ENCODE measurements around the gene CMIP. TPM values are rescaled to one million over a fixed set of nuclear protein-coding genes. Genes with fewer than 3 reads are reported as not detected.

The CMIP gene
- polyA plus RNA-seq, 1 experiment: 4.9 TPM

DNA sequence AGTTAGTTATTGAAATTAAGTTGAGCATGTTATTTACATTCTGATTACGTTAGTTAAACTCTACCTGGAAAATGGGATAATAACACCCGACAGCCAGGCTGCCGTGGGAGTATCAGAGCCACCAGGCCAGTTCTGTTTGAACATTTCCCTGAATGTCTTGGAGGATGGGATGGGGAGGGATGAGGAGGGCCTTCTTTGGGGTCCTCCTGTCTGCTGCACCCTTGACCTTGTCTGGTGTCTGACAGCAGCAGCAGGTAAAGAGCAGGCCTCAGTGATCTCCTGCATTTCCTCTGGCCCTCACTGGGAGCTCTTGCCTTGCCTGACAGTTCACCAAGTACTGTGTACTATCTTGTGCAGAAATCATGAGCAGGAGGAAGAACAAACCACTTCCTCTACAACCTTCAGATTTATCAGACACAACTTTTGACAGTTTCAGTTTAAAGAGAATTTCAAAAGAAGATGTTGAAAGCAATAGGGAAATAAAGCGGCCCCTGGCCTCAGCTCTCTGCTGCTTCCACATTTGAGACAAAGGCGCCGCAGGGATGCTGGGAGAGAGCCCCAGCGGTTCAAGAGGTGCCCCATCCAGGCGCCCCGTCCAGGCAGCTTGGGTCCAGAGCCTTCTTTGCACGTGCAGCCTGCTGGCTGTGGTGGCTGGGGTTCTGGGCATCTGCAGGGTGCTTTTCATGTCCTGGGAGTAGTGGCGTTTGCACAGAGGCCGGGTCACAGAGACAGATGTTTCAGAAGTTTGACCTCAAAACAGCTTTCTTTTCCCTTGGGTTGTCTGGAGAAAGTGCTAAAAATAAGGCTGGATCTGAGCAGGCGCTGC is 25.3 kb downstream of the CMIP start:
- POLR2A ChIA-PET: no interaction called here
- Histone ChIP-seq H3K36me3 (ENCODE audit: control insufficient read depth, insufficient read depth, low read length) (peaks cover 1% of the 10 kb centered on the region; the same call in 1 of the 2 replicates), H3K4me3 (ENCODE audit: low read depth, low read length) (no peak overlapping the region), H3K27me3 (ENCODE audit: control insufficient read depth, insufficient read depth, low read length) (no peaks in the 10 kb centered on the region)
- CTCF ChIA-PET: interaction anchor here (1.3 kb wide), 1 partner anchor 8 kb away, joined by 3 read pairs; no protein-coding TSS in a partner anchor
- TF ChIP-seq, protein P1, sequence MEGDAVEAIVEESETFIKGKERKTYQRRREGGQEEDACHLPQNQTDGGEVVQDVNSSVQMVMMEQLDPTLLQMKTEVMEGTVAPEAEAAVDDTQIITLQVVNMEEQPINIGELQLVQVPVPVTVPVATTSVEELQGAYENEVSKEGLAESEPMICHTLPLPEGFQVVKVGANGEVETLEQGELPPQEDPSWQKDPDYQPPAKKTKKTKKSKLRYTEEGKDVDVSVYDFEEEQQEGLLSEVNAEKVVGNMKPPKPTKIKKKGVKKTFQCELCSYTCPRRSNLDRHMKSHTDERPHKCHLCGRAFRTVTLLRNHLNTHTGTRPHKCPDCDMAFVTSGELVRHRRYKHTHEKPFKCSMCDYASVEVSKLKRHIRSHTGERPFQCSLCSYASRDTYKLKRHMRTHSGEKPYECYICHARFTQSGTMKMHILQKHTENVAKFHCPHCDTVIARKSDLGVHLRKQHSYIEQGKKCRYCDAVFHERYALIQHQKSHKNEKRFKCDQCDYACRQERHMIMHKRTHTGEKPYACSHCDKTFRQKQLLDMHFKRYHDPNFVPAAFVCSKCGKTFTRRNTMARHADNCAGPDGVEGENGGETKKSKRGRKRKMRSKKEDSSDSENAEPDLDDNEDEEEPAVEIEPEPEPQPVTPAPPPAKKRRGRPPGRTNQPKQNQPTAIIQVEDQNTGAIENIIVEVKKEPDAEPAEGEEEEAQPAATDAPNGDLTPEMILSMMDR (IDR thresholded peaks at IDR 0.05; ENCODE audit: insufficient read depth, low read depth, low read length): no peak
- no peak for DNase-seq (ENCODE audit: low read depth)

DNA sequence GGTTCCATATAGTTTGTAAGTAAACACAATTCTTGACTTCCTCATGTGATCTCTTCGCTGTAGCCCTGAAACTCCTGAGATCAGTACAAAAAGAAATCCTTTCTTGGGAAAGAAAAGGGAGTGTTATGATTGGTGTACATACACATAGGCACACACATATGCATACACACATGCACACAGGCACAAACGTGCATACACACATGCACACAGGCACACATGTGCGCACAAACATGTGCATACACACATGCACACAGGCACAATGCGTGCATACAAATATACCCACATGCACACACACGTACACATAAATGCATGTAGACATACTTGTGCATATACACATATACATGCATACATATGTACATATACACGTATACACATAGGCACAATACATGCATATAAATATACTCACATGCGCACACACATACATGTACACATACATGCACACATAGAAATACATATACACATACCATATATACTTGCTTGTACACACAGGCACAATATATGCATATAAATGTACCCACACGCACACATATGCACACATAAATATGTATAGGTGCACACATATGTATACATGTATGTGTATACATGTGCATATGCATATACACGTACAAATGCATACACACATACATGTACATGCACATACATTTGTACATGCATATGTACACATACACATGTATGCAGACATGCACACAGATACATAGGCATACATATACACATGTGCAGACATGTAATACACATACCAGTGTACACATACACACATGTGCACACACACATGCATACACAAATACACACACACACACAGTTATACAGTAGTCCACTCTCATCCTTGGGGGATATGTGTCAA is 26.4 kb downstream of the CMIP start:
- DNase-seq (ENCODE audit: low read depth): no peak
- TF ChIP-seq, protein P1 (IDR thresholded peaks at IDR 0.05; ENCODE audit: insufficient read depth, low read depth, low read length): no peak
- Histone ChIP-seq H3K27me3 (ENCODE audit: control insufficient read depth, insufficient read depth, low read length) (no peaks in the 10 kb centered on the region), H3K36me3 (ENCODE audit: control insufficient read depth, insufficient read depth, low read length) (peaks cover 1% of the 10 kb centered on the region; the same call in 1 of the 2 replicates), H3K4me3 (ENCODE audit: low read depth, low read length) (no peak overlapping the region)
- CTCF ChIA-PET: interaction anchor here (1.3 kb wide), 1 partner anchor 9 kb away, joined by 3 read pairs; no protein-coding TSS in a partner anchor
- POLR2A ChIA-PET: no interaction called here

DNA sequence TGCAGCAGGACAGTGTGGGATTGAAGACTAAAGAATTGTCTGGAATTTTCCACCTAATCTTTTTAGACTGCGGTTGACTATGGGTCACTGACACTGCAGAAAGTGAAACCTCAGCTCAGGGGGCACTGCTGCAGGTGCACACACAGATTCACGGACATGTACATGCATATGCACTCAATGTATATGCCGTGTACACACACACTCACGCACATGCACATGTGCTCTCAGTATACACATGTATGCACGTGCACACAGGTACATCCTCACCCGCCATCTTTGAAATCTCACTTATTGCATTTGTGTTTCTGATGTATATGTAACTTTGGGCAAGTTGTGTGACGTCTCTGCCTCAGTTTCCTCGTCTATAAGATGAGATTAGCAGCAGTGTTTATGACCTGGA is 27.3 kb downstream of the CMIP start:
- Histone ChIP-seq H3K36me3 (ENCODE audit: control insufficient read depth, insufficient read depth, low read length) (peaks cover 1% of the 10 kb centered on the region; the same call in 1 of the 2 replicates), H3K4me3 (ENCODE audit: low read depth, low read length) (no peak overlapping the region), H3K27me3 (ENCODE audit: control insufficient read depth, insufficient read depth, low read length) (no peaks in the 10 kb centered on the region)
- TF ChIP-seq, protein P1 (IDR thresholded peaks at IDR 0.05; ENCODE audit: insufficient read depth, low read depth, low read length): no peak
- no peak for DNase-seq (ENCODE audit: low read depth)
- ChIA-PET POLR2A (no interaction called here), CTCF (interaction anchor here (1.2 kb wide), 1 partner anchor 22 kb away, joined by 3 read pairs; no protein-coding TSS in a partner anchor)

GRCh38 chr16:81472391-81472790 is 27.8 kb downstream of the CMIP start:
- CTCF ChIA-PET: interaction anchor here (1.2 kb wide), 1 partner anchor 22 kb away, joined by 3 read pairs; no protein-coding TSS in a partner anchor
- H3K27me3 ChIP-seq (ENCODE audit: control insufficient read depth, insufficient read depth, low read length): no peaks in the 10 kb centered on the region
- H3K4me3 ChIP-seq (ENCODE audit: low read depth, low read length): no peak overlapping the region
- DNase-seq (ENCODE audit: low read depth): no peak
- TF ChIP-seq, protein P1 (IDR thresholded peaks at IDR 0.05; ENCODE audit: insufficient read depth, low read depth, low read length): no peak
- H3K36me3 ChIP-seq (ENCODE audit: control insufficient read depth, insufficient read depth, low read length): peaks cover 1% of the 10 kb centered on the region; the same call in 1 of the 2 replicates
- POLR2A ChIA-PET: no interaction called here

GRCh38 chr16:81473066-81473488 is 28.5 kb downstream of the CMIP start:
- no peak overlapping the region for H3K4me3 ChIP-seq (ENCODE audit: low read depth, low read length)
- CTCF ChIA-PET: no interaction called here
- TF ChIP-seq, protein P1 (IDR thresholded peaks at IDR 0.05; ENCODE audit: insufficient read depth, low read depth, low read length): no peak
- no peak for DNase-seq (ENCODE audit: low read depth)
- no peaks in the 10 kb centered on the region for H3K27me3 ChIP-seq (ENCODE audit: control insufficient read depth, insufficient read depth, low read length)
- H3K36me3 ChIP-seq (ENCODE audit: control insufficient read depth, insufficient read depth, low read length): peaks cover 1% of the 10 kb centered on the region; the same call in 1 of the 2 replicates
- POLR2A ChIA-PET: no interaction called here
